AG04449 (cell line): ENCODE results near the gene SHC3.

Source experiments
- CTCF ChIA-PET: fragments of 350-600 bp; formaldehyde crosslinking; extraction: SDS; loops from one replicate; lab custom pipeline; 2021; ENCODE audit warnings: antibody characterized with exemption; lab: Yijun Ruan, JAX
- POLR2A ChIA-PET: fragments of 400-600, 350-600 bp; formaldehyde crosslinking; extraction: SDS; loops from one replicate; lab custom pipeline; 2020; ENCODE audit warnings: antibody characterized with exemption, inconsistent platforms; lab: Yijun Ruan, JAX
- DNase-seq: peaks from one replicate; pipeline ENCODE4 v3.0.0-alpha.2; 2010; ENCODE audit warnings: low read depth, low spot score
- H3K4me3 ChIP-seq: 2 replicates; pipeline ENCODE4 v1.5.1; 2011; ENCODE audit warnings: low read depth, mild to moderate bottlenecking, control low read depth, low read length
- CTCF ChIP-seq: IDR thresholded peaks from one replicate; pipeline ENCODE4 v1.5.1; 2011; ENCODE audit warnings: mild to moderate bottlenecking, moderate library complexity, low read length, control low read depth, inconsistent platforms; ENCODE audit not compliant: insufficient read depth; ENCODE audit errors: missing control alignments

Gene SHC3

GRCh38 chr9:89154651-89155336, 23.8 kb downstream of the SHC3 start:
- DNase-seq: peak; percentile 64
- no peak for TF ChIP-seq CTCF
- POLR2A ChIA-PET: interaction anchor here (1.7 kb wide), 1 partner anchor 157 kb away, joined by 4 read pairs; no protein-coding TSS in a partner anchor
- no peak overlapping the region for H3K4me3 ChIP-seq
- CTCF ChIA-PET: interaction anchor here (1.3 kb wide), 1 partner anchor 13 kb away, joined by 3 read pairs; no protein-coding TSS in a partner anchor

- no peak for DNase-seq
- TF ChIP-seq CTCF: no peak
- ChIA-PET POLR2A (interaction anchor here (1.7 kb wide), 1 partner anchor 158 kb away, joined by 4 read pairs; no protein-coding TSS in a partner anchor), CTCF (interaction anchor here (1.3 to 1.7 kb wide), 2 partner anchors 12 to 125 kb away, joined by 3 to 6 read pairs; no protein-coding TSS in a partner anchor)
- no peak overlapping the region for H3K4me3 ChIP-seq
Observed at GRCh38 chr9:89154218-89154617, 24.4 kb downstream of the SHC3 start.

- CTCF ChIA-PET: interaction anchor here (1.2 to 1.7 kb wide), 3 partner anchors 12 to 165 kb away, joined by 3 to 6 read pairs (median 3); partner anchors contain the start of gene SECISBP2
- H3K4me3 ChIP-seq: no peak overlapping the region
- POLR2A ChIA-PET: interaction anchor here (0.9 to 1.7 kb wide), 2 partner anchors 27 to 159 kb away, joined by 3 to 4 read pairs; no protein-coding TSS in a partner anchor
- DNase-seq: no peak
- TF ChIP-seq CTCF: no peak
Observed at GRCh38 chr9:89153232-89154017, 25.2 kb downstream of the SHC3 start.

GRCh38 chr9:89149726-89150125, 28.9 kb downstream of the SHC3 start:
- ChIA-PET CTCF (no interaction called here), POLR2A (no interaction called here)
- no peak overlapping the region for H3K4me3 ChIP-seq
- DNase-seq: no peak
- TF ChIP-seq CTCF: no peak

- no peak for TF ChIP-seq CTCF
- ChIA-PET POLR2A (no interaction called here), CTCF (no interaction called here)
- no peak for DNase-seq
- no peak overlapping the region for H3K4me3 ChIP-seq
Observed at GRCh38 chr9:89145097-89145496, 33.5 kb downstream of the SHC3 start.

- no peak for DNase-seq
- ChIA-PET CTCF (no interaction called here), POLR2A (no interaction called here)
- TF ChIP-seq CTCF: no peak
- no peak overlapping the region for H3K4me3 ChIP-seq
Observed at GRCh38 chr9:89144238-89144637, 34.4 kb downstream of the SHC3 start.
